SK-N-SH (cell line): ENCODE results near the gene SIK2.

Experiments used
- CTCF ChIP-seq: fragments of 200-600 bp; sonication (generic); IDR thresholded peaks from 2 replicates; pipeline ENCODE4 v1.6.1; 2017; ENCODE audit warnings: antibody characterized with exemption, mild to moderate bottlenecking, moderate library complexity
- EZH2phosphoT487 ChIP-seq: fragments of 200-600 bp; sonication (generic); IDR thresholded peaks from 2 replicates; pipeline ENCODE4 v1.6.1; 2017; ENCODE audit warnings: low read depth, mixed run types, mild to moderate bottlenecking, antibody characterized with exemption, moderate library complexity, borderline replicate concordance
- FOXJ3 ChIP-seq: sonication (generic); formaldehyde crosslinking; IDR thresholded peaks from 2 replicates; pipeline ENCODE4 v1.5.1; 2020; ENCODE audit warnings: mild to moderate bottlenecking, missing genetic modification reagents
- MXI1 ChIP-seq: IDR thresholded peaks from 2 replicates; pipeline ENCODE4 v1.6.1; 2012; ENCODE audit warnings: mild to moderate bottlenecking, low read depth, low read length, improper control_type of control experiment
- POLR2AphosphoS5 ChIP-seq: IDR thresholded peaks from 2 replicates; pipeline ENCODE4 v1.6.1; 2012; ENCODE audit warnings: low read depth, low read length
- RAD21 ChIP-seq: IDR thresholded peaks from 2 replicates; pipeline ENCODE4 v1.6.1; 2012; ENCODE audit warnings: mild to moderate bottlenecking, low read length
- RFX5 ChIP-seq: IDR thresholded peaks from 2 replicates; pipeline ENCODE4 v1.6.1; 2012; ENCODE audit warnings: mild to moderate bottlenecking, improper control_type of control experiment, low read length
- SIN3A ChIP-seq: IDR thresholded peaks from 2 replicates; pipeline ENCODE4 v1.6.1; 2012; ENCODE audit warnings: low read depth, mild to moderate bottlenecking, low read length, moderate library complexity, borderline replicate concordance
- SMC3 ChIP-seq: IDR thresholded peaks from 2 replicates; pipeline ENCODE4 v1.6.1; 2012; ENCODE audit warnings: low read depth, low read length, improper control_type of control experiment
- TEAD4 ChIP-seq: IDR thresholded peaks from 2 replicates; pipeline ENCODE4 v1.4.0; 2012; ENCODE audit warnings: mild to moderate bottlenecking, borderline replicate concordance; ENCODE audit not compliant: insufficient read depth
- TF ChIP-seq, protein P1 (sequence below): IDR thresholded peaks from 2 replicates; pipeline ENCODE4 v1.6.1; 2012; ENCODE audit warnings: mild to moderate bottlenecking, low read depth, low read length, moderate library complexity
- TF ChIP-seq, protein P2 (sequence below): fragments of 150-350 bp; IDR thresholded peaks from 2 replicates; pipeline ENCODE4 v1.6.1; 2017; ENCODE audit warnings: antibody characterized with exemption, low read length, low read depth, borderline replicate concordance

- TF ChIP-seq, protein P1, sequence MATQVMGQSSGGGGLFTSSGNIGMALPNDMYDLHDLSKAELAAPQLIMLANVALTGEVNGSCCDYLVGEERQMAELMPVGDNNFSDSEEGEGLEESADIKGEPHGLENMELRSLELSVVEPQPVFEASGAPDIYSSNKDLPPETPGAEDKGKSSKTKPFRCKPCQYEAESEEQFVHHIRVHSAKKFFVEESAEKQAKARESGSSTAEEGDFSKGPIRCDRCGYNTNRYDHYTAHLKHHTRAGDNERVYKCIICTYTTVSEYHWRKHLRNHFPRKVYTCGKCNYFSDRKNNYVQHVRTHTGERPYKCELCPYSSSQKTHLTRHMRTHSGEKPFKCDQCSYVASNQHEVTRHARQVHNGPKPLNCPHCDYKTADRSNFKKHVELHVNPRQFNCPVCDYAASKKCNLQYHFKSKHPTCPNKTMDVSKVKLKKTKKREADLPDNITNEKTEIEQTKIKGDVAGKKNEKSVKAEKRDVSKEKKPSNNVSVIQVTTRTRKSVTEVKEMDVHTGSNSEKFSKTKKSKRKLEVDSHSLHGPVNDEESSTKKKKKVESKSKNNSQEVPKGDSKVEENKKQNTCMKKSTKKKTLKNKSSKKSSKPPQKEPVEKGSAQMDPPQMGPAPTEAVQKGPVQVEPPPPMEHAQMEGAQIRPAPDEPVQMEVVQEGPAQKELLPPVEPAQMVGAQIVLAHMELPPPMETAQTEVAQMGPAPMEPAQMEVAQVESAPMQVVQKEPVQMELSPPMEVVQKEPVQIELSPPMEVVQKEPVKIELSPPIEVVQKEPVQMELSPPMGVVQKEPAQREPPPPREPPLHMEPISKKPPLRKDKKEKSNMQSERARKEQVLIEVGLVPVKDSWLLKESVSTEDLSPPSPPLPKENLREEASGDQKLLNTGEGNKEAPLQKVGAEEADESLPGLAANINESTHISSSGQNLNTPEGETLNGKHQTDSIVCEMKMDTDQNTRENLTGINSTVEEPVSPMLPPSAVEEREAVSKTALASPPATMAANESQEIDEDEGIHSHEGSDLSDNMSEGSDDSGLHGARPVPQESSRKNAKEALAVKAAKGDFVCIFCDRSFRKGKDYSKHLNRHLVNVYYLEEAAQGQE, result no peak
- no peak for TF ChIP-seq CTCF
- TF ChIP-seq SIN3A, result no peak
- no peak for TF ChIP-seq EZH2phosphoT487
- no peak for TF ChIP-seq TEAD4
- no peak for TF ChIP-seq POLR2AphosphoS5
- no peak for TF ChIP-seq RAD21
- TF ChIP-seq FOXJ3 (CRISPR knock-in tag), result no peak
- TF ChIP-seq RFX5, result no peak
- no peak for TF ChIP-seq SMC3
- no peak for TF ChIP-seq MXI1
- TF ChIP-seq, protein P2, sequence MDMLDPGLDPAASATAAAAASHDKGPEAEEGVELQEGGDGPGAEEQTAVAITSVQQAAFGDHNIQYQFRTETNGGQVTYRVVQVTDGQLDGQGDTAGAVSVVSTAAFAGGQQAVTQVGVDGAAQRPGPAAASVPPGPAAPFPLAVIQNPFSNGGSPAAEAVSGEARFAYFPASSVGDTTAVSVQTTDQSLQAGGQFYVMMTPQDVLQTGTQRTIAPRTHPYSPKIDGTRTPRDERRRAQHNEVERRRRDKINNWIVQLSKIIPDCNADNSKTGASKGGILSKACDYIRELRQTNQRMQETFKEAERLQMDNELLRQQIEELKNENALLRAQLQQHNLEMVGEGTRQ, result no peak
These were observed 73.6 kb downstream of the SIK2 start for GRCh38 chr11:111675891-111676290.
